ENCODE measurements around the gene IFRD1. TPM values are rescaled to one million over a fixed set of nuclear protein-coding genes. Genes with fewer than 3 reads are reported as not detected.

The IFRD1 gene
- total and polyA plus RNA-seq, 2 donors (not counting 3 experiments of a cell fraction or from before 2014, with no cell fraction given) = 16.8 to 43.3 TPM

GRCh38 chr7:112487457-112488263 is 37.4 kb downstream of the IFRD1 start:
- intact Hi-C loops (cut with micrococcal nuclease) = no loop called here
- CTCF ChIA-PET = interaction anchor here (1.5 kb wide), 1 partner anchor 10 kb away, joined by 4 read pairs; no protein-coding TSS in a partner anchor
- Histone ChIP-seq H3K27me3 (ENCODE audit: control insufficient read depth in 2 of 2, insufficient read depth in 2 of 2, low read length in 2 of 2) (no peaks in the 10 kb centered on the region), H3K4me3 (replicated peaks in 1 of 3; ENCODE audit: insufficient read depth in 1 of 3, low read depth in 1 of 3, low read length in 3 of 3) (no peak overlapping the region), H3K36me3 (ENCODE audit: control insufficient read depth in 2 of 2, extremely low read depth in 1 of 2, insufficient read depth in 2 of 2, low read length in 2 of 2) (no peaks in the 10 kb centered on the region), H3K9ac (replicated peaks; ENCODE audit: extremely low read depth, insufficient read depth, low read length) (no peak overlapping the region), H4K20me1 (replicated peaks; ENCODE audit: control insufficient read depth, extremely low read depth, insufficient read depth, low read length) (no peaks in the 10 kb centered on the region), H3K9me1 (replicated peaks; ENCODE audit: control insufficient read depth, extremely low read depth, insufficient read depth, low read length) (no peaks in the 10 kb centered on the region), H3K9me3 (replicated peaks; ENCODE audit: control insufficient read depth, insufficient read depth, low read length) (no peaks in the 10 kb centered on the region), H3K27ac (ENCODE audit: insufficient read depth, low read depth, low read length) (no peak overlapping the region), H3K4me1 (ENCODE audit: control insufficient read depth, extremely low read depth, insufficient read depth, low read length) (peaks cover 12% of the 10 kb centered on the region), H2AFZ (ENCODE audit: low read depth, low read length) (no peak overlapping the region), H3K79me2 (ENCODE audit: control insufficient read depth, insufficient read depth, low read length) (no peaks in the 10 kb centered on the region), H3K4me2 (ENCODE audit: insufficient read depth, low read length) (no peak overlapping the region)
- BruUV-seq (replicated peaks) = no TSS peak
- TF ChIP-seq JUN (IDR thresholded peaks at IDR 0.05; ENCODE audit: borderline replicate concordance, insufficient read depth, insufficient read length, low read depth) (no peak), MYC (IDR thresholded peaks at IDR 0.05; ENCODE audit: low read depth, low read length) (no peak), MAX (IDR thresholded peaks at IDR 0.05; ENCODE audit: insufficient read depth, insufficient read length) (no peak)
- dilution Hi-C loops (cut with MboI; ENCODE audit: extremely low pct_ligation_motif_present, low sequenced_read_pairs) = no loop called here
- POLR2A ChIA-PET = no interaction called here
- no peak for DNase-seq (ENCODE audit: low read depth, low spot score)
- FAIRE-seq = no peak

- ChIA-PET CTCF (interaction anchor here (1.5 kb wide), 1 partner anchor 9 kb away, joined by 4 read pairs; no protein-coding TSS in a partner anchor), POLR2A (no interaction called here)
- Histone ChIP-seq H3K9me3 (replicated peaks; ENCODE audit: control insufficient read depth, insufficient read depth, low read length) (no peaks in the 10 kb centered on the region), H3K79me2 (ENCODE audit: control insufficient read depth, insufficient read depth, low read length) (no peaks in the 10 kb centered on the region), H3K9ac (replicated peaks; ENCODE audit: extremely low read depth, insufficient read depth, low read length) (no peak overlapping the region), H3K4me1 (ENCODE audit: control insufficient read depth, extremely low read depth, insufficient read depth, low read length) (peaks cover 12% of the 10 kb centered on the region), H3K27ac (ENCODE audit: insufficient read depth, low read depth, low read length) (no peak overlapping the region), H3K36me3 (ENCODE audit: control insufficient read depth in 2 of 2, extremely low read depth in 1 of 2, insufficient read depth in 2 of 2, low read length in 2 of 2) (no peaks in the 10 kb centered on the region), H4K20me1 (replicated peaks; ENCODE audit: control insufficient read depth, extremely low read depth, insufficient read depth, low read length) (no peaks in the 10 kb centered on the region), H2AFZ (ENCODE audit: low read depth, low read length) (no peak overlapping the region), H3K27me3 (ENCODE audit: control insufficient read depth in 2 of 2, insufficient read depth in 2 of 2, low read length in 2 of 2) (no peaks in the 10 kb centered on the region), H3K4me2 (ENCODE audit: insufficient read depth, low read length) (no peak overlapping the region), H3K4me3 (replicated peaks in 1 of 3; ENCODE audit: insufficient read depth in 1 of 3, low read depth in 1 of 3, low read length in 3 of 3) (no peak overlapping the region), H3K9me1 (replicated peaks; ENCODE audit: control insufficient read depth, extremely low read depth, insufficient read depth, low read length) (no peaks in the 10 kb centered on the region)
- TF ChIP-seq CTCF (IDR thresholded peaks at IDR 0.05; ENCODE audit: extremely low read depth in 1 of 2, insufficient read depth in 1 of 2, low read depth in 1 of 2, low read length in 2 of 2) (no peak), GATA2 (IDR thresholded peaks at IDR 0.05; ENCODE audit: insufficient read depth, insufficient read length, low read depth, low read length) (no peak), POLR2A (IDR thresholded peaks at IDR 0.05; ENCODE audit: low read depth, low read length) (no peak), FOS (IDR thresholded peaks at IDR 0.05; ENCODE audit: borderline replicate concordance, insufficient read depth, low read length) (no peak), MAX (IDR thresholded peaks at IDR 0.05; ENCODE audit: insufficient read depth, insufficient read length) (no peak), JUN (IDR thresholded peaks at IDR 0.05; ENCODE audit: borderline replicate concordance, insufficient read depth, insufficient read length, low read depth) (no peak), MYC (IDR thresholded peaks at IDR 0.05; ENCODE audit: low read depth, low read length) (no peak), POLR2AphosphoS5 (IDR thresholded peaks at IDR 0.05; ENCODE audit: insufficient read depth, low read depth, low read length) (no peak), EZH2 (IDR thresholded peaks at IDR 0.05; ENCODE audit: borderline replicate concordance, low read depth, low read length, severe bottlenecking) (no peak)
- intact Hi-C loops (cut with micrococcal nuclease) = no loop called here
- BruUV-seq (replicated peaks) = no TSS peak
- dilution Hi-C loops (cut with MboI; ENCODE audit: extremely low pct_ligation_motif_present, low sequenced_read_pairs) = no loop called here
- FAIRE-seq (no peak), DNase-seq (ENCODE audit: low read depth, low spot score) (no peak)
Observed at GRCh38 chr7:112488264-112488552, 37.9 kb downstream of the IFRD1 start.
